CD8-positive, alpha-beta memory T cell (primary cell): ENCODE measurements around the gene PSMD8. TPM values are rescaled to one million over a fixed set of nuclear protein-coding genes. Genes with fewer than 3 reads are reported as not detected.

ENCODE experiments used
- CTCF ChIA-PET: fragments of 350-600 bp; sonication (Branson Sonifier 250); formaldehyde crosslinking; loops from one replicate; lab custom pipeline; 2021; ENCODE audit warnings: antibody characterized with exemption; lab: Charles Lee
- POLR2A ChIA-PET: fragments of 350-600 bp; sonication (Branson Sonifier 250); formaldehyde crosslinking; loops from one replicate; lab custom pipeline; 2021; ENCODE audit warnings: antibody characterized with exemption; lab: Charles Lee
- DNase-seq, 5 donors: peaks; one replicate each; pipeline versions ENCODE4 v3.0.0 to v3.0.0-alpha.2; 2020 to 2022; ENCODE audit warnings: mixed read lengths in 1 of 5
- H3K27ac ChIP-seq: one replicate; pipeline ENCODE4 v1.7.0; 2013; ENCODE audit warnings: low read depth, mild to moderate bottlenecking, low read length, moderate library complexity
- H3K27me3 ChIP-seq: 2 replicates; pipeline ENCODE4 v1.7.0; 2013; ENCODE audit warnings: low read length, mild to moderate bottlenecking; ENCODE audit not compliant: insufficient read depth, poor library complexity, severe bottlenecking
- H3K36me3 ChIP-seq: 2 replicates; pipeline ENCODE4 v1.7.0; 2013; ENCODE audit warnings: mild to moderate bottlenecking, low read length, moderate library complexity; ENCODE audit not compliant: insufficient read depth
- H3K4me1 ChIP-seq: 2 replicates; pipeline ENCODE4 v1.7.0; 2013; ENCODE audit warnings: mild to moderate bottlenecking, low read length, moderate library complexity; ENCODE audit not compliant: insufficient read depth
- H3K4me3 ChIP-seq: 2 replicates; pipeline ENCODE4 v1.7.0; 2013; ENCODE audit warnings: mild to moderate bottlenecking, low read length
- H3K9me3 ChIP-seq: 2 replicates; pipeline ENCODE4 v1.7.0; 2013; ENCODE audit warnings: mild to moderate bottlenecking, low read length
- H3K27ac Mint-ChIP-seq, 8 donors: one replicate each; pipeline ENCODE4 v1.8.0; 2020 to 2021; ENCODE audit warnings: mixed read lengths in 8 of 8, mild to moderate bottlenecking in 6 of 8, inconsistent platforms in 3 of 8, moderate library complexity in 3 of 8
- H3K27me3 Mint-ChIP-seq, 2 donors: one replicate each; pipeline ENCODE4 v1.8.0; 2020 to 2021; ENCODE audit warnings: mixed read lengths in 2 of 2, mild to moderate bottlenecking in 1 of 2, moderate library complexity in 1 of 2
- H3K36me3 Mint-ChIP-seq, 3 donors: one replicate each; pipeline ENCODE4 v1.8.0; 2020 to 2021; ENCODE audit warnings: mixed read lengths in 3 of 3, inconsistent platforms in 1 of 3, mild to moderate bottlenecking in 1 of 3
- H3K4me1 Mint-ChIP-seq, 3 donors: one replicate each; pipeline ENCODE4 v1.8.0; 2020 to 2021; ENCODE audit warnings: mixed read lengths in 3 of 3, inconsistent platforms in 1 of 3, mild to moderate bottlenecking in 1 of 3
- H3K4me3 Mint-ChIP-seq, 7 donors: one replicate each; pipeline ENCODE4 v1.8.0; 2020 to 2021; ENCODE audit warnings: mixed read lengths in 7 of 7, mild to moderate bottlenecking in 6 of 7, moderate library complexity in 4 of 7, inconsistent platforms in 2 of 7
- H3K9me3 Mint-ChIP-seq, 5 donors: one replicate each; pipeline ENCODE4 v1.8.0; 2020 to 2022; ENCODE audit warnings: mixed read lengths in 5 of 5, mild to moderate bottlenecking in 3 of 5, moderate library complexity in 2 of 5, inconsistent platforms in 1 of 5
- polyA plus RNA-seq: library from polyadenylated mRNA; unstranded; fragments of 300-500 nt; fragmentation: Illumina TruSeq; gene quantifications from one replicate; pipeline ENCODE4 v1.2.3, GENCODE V29; 2021
- total RNA-seq, 2 experiments: library from RNA; stranded (reverse); gene quantifications; one replicate each; pipeline ENCODE4 v1.2.3, GENCODE V29; 2021

PSMD8 gene
- total and polyA plus RNA-seq, 3 experiments from 2014 or later: 180 to 267 (median 256) TPM

DNA sequence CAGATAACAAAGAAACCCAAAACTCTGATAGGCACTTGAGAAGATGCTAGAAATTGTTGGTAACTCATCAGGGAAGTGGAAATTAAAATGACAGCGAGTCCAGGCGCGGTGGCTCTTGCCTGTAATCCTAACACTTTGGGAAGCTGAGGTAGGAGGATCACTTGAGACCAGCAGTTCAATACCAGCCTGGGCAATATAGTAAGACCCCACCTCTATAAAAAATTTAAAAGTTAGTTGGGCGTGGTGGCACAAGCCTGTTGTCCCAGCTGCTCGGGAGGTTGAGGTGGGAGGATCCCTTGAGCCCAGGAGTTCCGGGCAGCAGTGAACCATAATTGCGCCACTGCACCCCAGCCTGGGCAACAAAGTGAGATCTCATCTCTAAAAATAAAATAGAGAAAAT lies 56.6 kb downstream of the PSMD8 start:
- CTCF ChIA-PET: no interaction called here
- H3K27ac Mint-ChIP-seq: no peak overlapping the region
- Histone ChIP-seq H3K4me1 (no peaks in the 10 kb centered on the region), H3K4me3 (no peak overlapping the region), H3K9me3 (no peaks in the 10 kb centered on the region), H3K27ac (no peak overlapping the region), H3K36me3 (no peaks in the 10 kb centered on the region), H3K27me3 (no peaks in the 10 kb centered on the region)
- peaks cover 24 to 36% of the 10 kb centered on the region in 2 donors for H3K27me3 Mint-ChIP-seq
- peaks cover 12 to 23% (median 17%) of the 10 kb centered on the region in 3 donors for H3K4me1 Mint-ChIP-seq
- DNase-seq: no peak
- H3K4me3 Mint-ChIP-seq: no peak overlapping the region
- H3K9me3 Mint-ChIP-seq: no peaks in the 10 kb centered on the region
- no peaks in the 10 kb centered on the region for H3K36me3 Mint-ChIP-seq
- POLR2A ChIA-PET: no interaction called here

DNA sequence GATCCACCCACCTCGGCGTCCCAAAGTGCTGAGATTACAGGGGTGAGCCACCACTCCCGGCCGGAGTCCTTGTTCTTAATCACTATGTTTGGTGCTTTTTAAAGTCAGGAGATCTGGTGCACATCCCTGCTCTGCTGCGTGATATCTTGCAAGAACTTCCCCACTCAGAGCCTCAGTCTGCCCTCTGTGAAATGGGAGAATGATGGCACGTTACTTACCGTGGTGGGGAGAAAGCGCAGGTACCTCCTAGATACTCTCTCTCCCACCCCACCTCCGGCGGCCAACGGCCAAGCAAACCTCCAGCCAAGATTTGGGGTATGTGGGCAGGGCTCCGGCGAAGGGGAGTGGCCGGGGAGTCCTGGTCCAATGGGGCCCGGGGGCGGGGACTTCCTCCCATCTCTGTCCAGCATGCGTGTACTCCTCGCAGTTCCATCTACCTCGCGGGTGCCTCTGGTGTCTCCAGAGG lies 58.9 kb downstream of the PSMD8 start, which contains the start of gene RYR1:
RYR1 (plus strand) TSS at position 424 of the 466 bp plus-strand sequence. CDS start 139 bp downstream, outside the sequence.
- Mint-ChIP-seq H3K27me3 (peaks cover 30 to 41% of the 10 kb centered on the region in 2 donors), H3K4me1 (peaks cover 8 to 17% (median 11%) of the 10 kb centered on the region in 3 donors), H3K9me3 (no peaks in the 10 kb centered on the region), H3K27ac (no peak within 1 kb of the TSS), H3K4me3 (peak within 1 kb of the TSS in 6 of 7 donors; percentile 6 to 65 (median 25)), H3K36me3 (peaks cover 0 to 3% (median 0%) of the 10 kb centered on the region in 3 donors)
- Histone ChIP-seq H3K36me3 (no peaks in the 10 kb centered on the region), H3K27ac (no peak within 1 kb of the TSS), H3K9me3 (no peaks in the 10 kb centered on the region), H3K4me1 (no peaks in the 10 kb centered on the region), H3K4me3 (no peak within 1 kb of the TSS), H3K27me3 (no peaks in the 10 kb centered on the region)
- ChIA-PET CTCF (no interaction called here), POLR2A (no interaction called here)
- no peak for DNase-seq

Other genes with a start within 250 kb of the PSMD8 start
- gene DPF1, start 150.3 kb upstream of the PSMD8 start, total RNA-seq: 1 to 10 TPM in 1 of 2 experiments, under 1 TPM in 1; 0.78 to 1.1 TPM
- gene DPF1, start 150.3 kb upstream of the PSMD8 start, polyA plus RNA-seq: not detected
- gene PPP1R14A, start 118.2 kb upstream of the PSMD8 start, total RNA-seq: 1 to 10 TPM in 1 of 2 experiments, under 1 TPM in 1; 0.47 to 1.0 TPM
- gene PPP1R14A, start 118.2 kb upstream of the PSMD8 start, polyA plus RNA-seq: not detected
- gene SPINT2, start 110.0 kb upstream of the PSMD8 start, total RNA-seq: 10 to 100 TPM; 27.9 to 29.4 TPM
- 49.5 TPM for gene SPINT2, start 110.0 kb upstream of the PSMD8 start, polyA plus RNA-seq
- gene C19orf33, start 70.3 kb upstream of the PSMD8 start, total RNA-seq: not detected
- gene C19orf33, start 70.3 kb upstream of the PSMD8 start, polyA plus RNA-seq: 0.90 TPM
- 10 to 100 TPM; 57.9 to 60.3 TPM for gene YIF1B, start 58.6 kb upstream of the PSMD8 start, total RNA-seq
- gene YIF1B, start 58.6 kb upstream of the PSMD8 start, polyA plus RNA-seq: 45.4 TPM
- 10 to 100 TPM; 10.1 to 11.1 TPM for gene KCNK6, start 54.7 kb upstream of the PSMD8 start, total RNA-seq
- 3.6 TPM for gene KCNK6, start 54.7 kb upstream of the PSMD8 start, polyA plus RNA-seq
- gene CATSPERG, start 38.7 kb upstream of the PSMD8 start, total RNA-seq: 1 to 10 TPM; 4.3 to 4.6 TPM
- 0.94 TPM for gene CATSPERG, start 38.7 kb upstream of the PSMD8 start, polyA plus RNA-seq
- gene GGN, start 13.5 kb downstream of the PSMD8 start, total RNA-seq: under 1 TPM in 1 of 2 experiments, not detected in 1; 0.15 TPM
- not detected for gene GGN, start 13.5 kb downstream of the PSMD8 start, polyA plus RNA-seq
- under 1 TPM; 0.33 to 0.66 TPM for gene SPRED3, start 14.1 kb downstream of the PSMD8 start, total RNA-seq
- not detected for gene SPRED3, start 14.1 kb downstream of the PSMD8 start, polyA plus RNA-seq
- 10 to 100 TPM; 17.8 to 25.2 TPM for gene FAM98C, start 28.5 kb downstream of the PSMD8 start, total RNA-seq
- gene FAM98C, start 28.5 kb downstream of the PSMD8 start, polyA plus RNA-seq: 16.8 TPM
- 1 to 10 TPM; 1.8 to 2.0 TPM for gene RASGRP4, start 51.6 kb downstream of the PSMD8 start, total RNA-seq
- gene RASGRP4, start 51.6 kb downstream of the PSMD8 start, polyA plus RNA-seq: not detected
- 1 to 10 TPM; 1.4 to 3.3 TPM for gene RYR1, start 59.1 kb downstream of the PSMD8 start, total RNA-seq
- 0.71 TPM for gene RYR1, start 59.1 kb downstream of the PSMD8 start, polyA plus RNA-seq
- 100 to 1,000 TPM; 161 to 162 TPM for gene MAP4K1, start 243.4 kb downstream of the PSMD8 start, total RNA-seq
- gene MAP4K1, start 243.4 kb downstream of the PSMD8 start, polyA plus RNA-seq: 178 TPM
- 100 to 1,000 TPM; 275 to 282 TPM for gene EIF3K, start 244.6 kb downstream of the PSMD8 start, total RNA-seq
- gene EIF3K, start 244.6 kb downstream of the PSMD8 start, polyA plus RNA-seq: 401 TPM